Skeletal muscle tissue (tissue), 4 donors: ENCODE results near the gene DLG2. TPM values are rescaled to one million over a fixed set of nuclear protein-coding genes. Genes with fewer than 3 reads are reported as not detected.

Experiments used
- H3K27ac ChIP-seq: one replicate; pipeline ENCODE4 v1.7.0; 2013; ENCODE audit warnings: mild to moderate bottlenecking, low read depth, low read length, inconsistent platforms
- H3K27me3 ChIP-seq, 3 donors: one replicate each; pipeline ENCODE4 v1.7.0; 2013; ENCODE audit warnings: low read length in 3 of 3; ENCODE audit not compliant: control insufficient read depth in 3 of 3, insufficient read depth in 3 of 3
- H3K36me3 ChIP-seq, 3 donors: one replicate each; pipeline ENCODE4 v1.7.0; 2013; ENCODE audit warnings: low read length in 3 of 3; ENCODE audit not compliant: control insufficient read depth in 3 of 3, insufficient read depth in 3 of 3
- H3K4me1 ChIP-seq, 3 donors: one replicate each; pipeline ENCODE4 v1.7.0; 2013; ENCODE audit warnings: low read length in 3 of 3, mild to moderate bottlenecking in 3 of 3; ENCODE audit not compliant: control insufficient read depth in 3 of 3, insufficient read depth in 3 of 3
- H3K4me3 ChIP-seq, 3 donors: one replicate each; pipeline ENCODE4 v1.7.0; 2013; ENCODE audit warnings: low read length in 3 of 3
- H3K9ac ChIP-seq, 3 donors: one replicate each; pipeline ENCODE4 v1.7.0; 2013; ENCODE audit warnings: low read length in 3 of 3, mild to moderate bottlenecking in 3 of 3, moderate library complexity in 2 of 3, low read depth in 1 of 3
- H3K9me3 ChIP-seq, 3 donors: one replicate each; pipeline ENCODE4 v1.7.0; 2013; ENCODE audit warnings: low read length in 3 of 3; ENCODE audit not compliant: control insufficient read depth in 3 of 3
- total RNA-seq: library from RNA; depleted of rRNA; stranded (reverse); fragments of >200 nt; gene quantifications from one replicate; pipeline ENCODE4 v1.2.3, GENCODE V29; 2014
- donor health status: Osteomylitis.

DLG2 gene
- total RNA-seq, 1 donor from 2014 or later = 18.3 TPM

- Histone ChIP-seq H3K36me3 (no peaks in the 10 kb centered on the region), H3K27ac (no peak overlapping the region), H3K9me3 (peaks cover 5% of the 10 kb centered on the region in 3 donors)
These were observed 1628.2 kb downstream of the DLG2 start for GRCh38 chr11:83998921-83999320.

GRCh38 chr11:83990160-83990733, 1636.9 kb downstream of the DLG2 start:
- no peaks in the 10 kb centered on the region for H3K9me3 ChIP-seq
- no peak overlapping the region for H3K9ac ChIP-seq
- no peaks in the 10 kb centered on the region for H3K4me1 ChIP-seq
- no peak overlapping the region for H3K4me3 ChIP-seq
- H3K27ac ChIP-seq = no peak overlapping the region
- no peaks in the 10 kb centered on the region for H3K27me3 ChIP-seq
- H3K36me3 ChIP-seq = no peaks in the 10 kb centered on the region

More at GRCh38 chr11:83998921-83999320, 1628.2 kb downstream of the DLG2 start:
- H3K9ac ChIP-seq = no peak overlapping the region
- H3K4me3 ChIP-seq = no peak overlapping the region
- H3K27me3 ChIP-seq = no peaks in the 10 kb centered on the region
- no peaks in the 10 kb centered on the region for H3K4me1 ChIP-seq

DNA sequence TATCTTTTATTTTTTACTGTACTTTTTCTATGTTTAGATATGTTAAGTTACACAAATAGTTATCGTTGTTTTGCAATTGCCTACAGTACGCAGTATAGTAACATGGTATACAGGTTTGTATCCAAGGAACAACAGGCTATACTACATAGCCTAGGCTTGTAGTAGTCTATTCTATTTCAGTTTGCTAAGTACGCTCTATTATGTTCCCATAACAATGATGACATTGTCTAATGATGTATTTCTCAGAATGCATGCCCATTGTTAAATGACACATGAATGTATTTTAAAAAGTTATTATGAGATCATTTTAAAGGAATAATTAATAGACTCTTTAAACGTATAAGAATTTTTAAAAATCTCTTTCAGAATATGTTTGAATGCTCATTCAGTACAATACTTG, 1644.3 kb downstream of the DLG2 start:
- Histone ChIP-seq H3K27ac (no peak overlapping the region), H3K36me3 (no peaks in the 10 kb centered on the region), H3K9ac (no peak overlapping the region), H3K4me1 (no peaks in the 10 kb centered on the region), H3K4me3 (no peak overlapping the region), H3K27me3 (no peaks in the 10 kb centered on the region), H3K9me3 (no peaks in the 10 kb centered on the region)

- H3K9ac ChIP-seq = no peak overlapping the region
- H3K27me3 ChIP-seq = no peaks in the 10 kb centered on the region
- no peaks in the 10 kb centered on the region for H3K36me3 ChIP-seq
- H3K9me3 ChIP-seq = no peaks in the 10 kb centered on the region
- no peak overlapping the region for H3K27ac ChIP-seq
- H3K4me3 ChIP-seq = no peak overlapping the region
- no peaks in the 10 kb centered on the region for H3K4me1 ChIP-seq
These were observed 1647.6 kb downstream of the DLG2 start for GRCh38 chr11:83979593-83979992.

DNA sequence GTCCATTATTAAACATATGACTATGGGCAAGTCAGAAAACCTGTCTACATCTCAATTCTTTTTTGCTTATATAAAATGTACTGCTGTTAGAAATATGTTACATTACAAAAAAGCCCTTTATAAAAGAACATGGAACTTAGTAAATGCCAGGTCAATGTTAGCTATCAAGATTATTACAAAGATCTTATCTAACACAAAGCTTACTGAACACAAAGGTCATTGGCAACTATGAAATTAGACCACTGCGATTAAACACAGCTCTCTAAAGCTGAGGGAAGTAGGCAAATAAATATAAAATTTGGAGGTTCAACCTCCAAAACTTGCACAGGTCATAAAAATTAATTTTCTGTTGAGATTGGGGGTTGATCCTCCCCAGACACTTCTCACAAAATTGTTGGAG, 1648.2 kb downstream of the DLG2 start:
- no peaks in the 10 kb centered on the region for H3K9me3 ChIP-seq

DNA sequence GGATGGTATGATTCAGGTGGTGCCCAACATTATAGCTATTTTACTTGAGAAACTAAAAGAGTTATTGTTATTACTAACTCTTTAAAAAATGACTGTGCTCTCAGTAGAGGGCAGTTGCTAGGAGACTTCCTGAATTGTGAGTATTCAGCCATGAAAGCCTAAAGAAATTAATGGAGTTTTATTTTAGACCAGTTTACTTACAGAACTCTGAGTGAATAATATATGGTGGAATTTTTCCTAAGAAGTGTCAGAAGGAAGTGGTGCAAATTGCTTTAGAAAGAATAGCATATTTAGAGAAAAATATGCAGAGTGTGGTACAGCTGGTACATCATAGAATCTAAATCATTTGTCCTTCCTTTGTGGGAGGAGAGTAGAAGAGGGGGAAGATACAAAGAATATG, 1651.1 kb downstream of the DLG2 start:
- no peaks in the 10 kb centered on the region for H3K27me3 ChIP-seq
- H3K4me1 ChIP-seq = no peaks in the 10 kb centered on the region
- H3K4me3 ChIP-seq = no peak overlapping the region
- H3K27ac ChIP-seq = no peak overlapping the region
- H3K9me3 ChIP-seq = no peaks in the 10 kb centered on the region
- no peak overlapping the region for H3K9ac ChIP-seq
- no peaks in the 10 kb centered on the region for H3K36me3 ChIP-seq

More for the DNA sequence above, 1648.2 kb downstream of the DLG2 start:
- Histone ChIP-seq H3K4me1 (no peaks in the 10 kb centered on the region), H3K9ac (no peak overlapping the region), H3K27me3 (no peaks in the 10 kb centered on the region), H3K4me3 (no peak overlapping the region), H3K36me3 (no peaks in the 10 kb centered on the region), H3K27ac (no peak overlapping the region)

- Histone ChIP-seq H3K9me3 (no peaks in the 10 kb centered on the region), H3K9ac (no peak overlapping the region), H3K4me3 (no peak overlapping the region), H3K36me3 (no peaks in the 10 kb centered on the region), H3K27ac (no peak overlapping the region), H3K4me1 (no peaks in the 10 kb centered on the region), H3K27me3 (no peaks in the 10 kb centered on the region)
These were observed 1654.6 kb downstream of the DLG2 start for GRCh38 chr11:83972536-83972935.

DNA sequence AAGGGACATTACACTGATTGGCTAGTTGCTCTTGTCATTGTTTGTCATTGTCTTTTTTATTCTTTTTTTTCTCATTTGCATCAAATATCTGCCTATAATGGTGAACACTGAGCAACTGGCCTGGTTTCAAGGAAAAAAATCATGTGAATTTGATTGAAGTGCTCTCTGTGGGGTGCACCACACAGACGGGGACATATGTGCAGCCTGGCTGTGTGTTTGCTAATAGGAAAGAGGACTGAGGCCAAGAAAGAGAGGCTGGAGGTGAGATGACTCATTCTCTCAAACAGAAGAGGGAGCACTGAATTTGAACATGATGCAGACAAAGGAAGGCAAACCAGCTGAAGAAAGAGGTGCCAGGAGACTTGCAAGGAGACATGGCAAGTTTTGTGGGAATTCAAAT, 1656.1 kb downstream of the DLG2 start:
- H3K4me3 ChIP-seq = no peak overlapping the region
- no peaks in the 10 kb centered on the region for H3K4me1 ChIP-seq
- H3K9me3 ChIP-seq = no peaks in the 10 kb centered on the region
- no peaks in the 10 kb centered on the region for H3K27me3 ChIP-seq
- H3K27ac ChIP-seq = no peak overlapping the region
- no peak overlapping the region for H3K9ac ChIP-seq
- H3K36me3 ChIP-seq = no peaks in the 10 kb centered on the region

DNA sequence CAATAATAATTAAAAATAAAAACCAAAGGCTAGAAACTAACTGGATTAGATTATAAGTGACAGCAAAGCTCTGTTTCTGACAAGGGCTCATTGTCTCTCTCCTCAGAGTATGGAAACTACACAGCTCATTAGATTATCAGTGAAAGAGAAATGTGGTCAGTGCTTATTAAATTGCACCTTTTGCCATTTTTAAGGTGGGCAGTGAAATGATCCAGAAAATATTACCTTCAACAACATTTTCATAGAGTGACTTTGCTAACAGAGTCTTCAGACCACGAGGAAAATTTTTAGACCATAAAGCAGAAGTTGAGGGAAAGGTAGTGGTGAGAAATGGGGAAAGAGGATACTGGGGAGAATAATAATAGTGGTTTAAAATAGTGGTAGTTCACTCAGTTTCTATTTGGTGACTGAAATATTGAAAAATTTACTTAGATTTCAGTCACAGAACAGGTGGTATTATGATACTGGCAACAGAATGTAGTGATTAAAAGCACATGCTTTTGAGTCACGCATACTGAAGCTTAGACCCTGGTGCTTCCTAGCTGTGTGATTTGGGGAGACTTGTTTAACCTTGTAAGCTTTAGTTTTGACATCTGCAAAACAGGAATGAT, 1657.0 kb downstream of the DLG2 start:
- Histone ChIP-seq H3K9ac (no peak overlapping the region), H3K9me3 (no peaks in the 10 kb centered on the region), H3K27ac (no peak overlapping the region), H3K36me3 (no peaks in the 10 kb centered on the region), H3K27me3 (no peaks in the 10 kb centered on the region), H3K4me3 (no peak overlapping the region), H3K4me1 (no peaks in the 10 kb centered on the region)

- Histone ChIP-seq H3K27ac (no peak overlapping the region), H3K4me3 (no peak overlapping the region), H3K9ac (no peak overlapping the region), H3K4me1 (no peaks in the 10 kb centered on the region), H3K27me3 (no peaks in the 10 kb centered on the region), H3K9me3 (no peaks in the 10 kb centered on the region), H3K36me3 (no peaks in the 10 kb centered on the region)
These were observed 1669.9 kb downstream of the DLG2 start for GRCh38 chr11:83957038-83957900.
